Astrocyte (in vitro differentiated cells and primary cell): Measurements from ENCODE around the gene GPX4. TPM values are rescaled to one million over a fixed set of nuclear protein-coding genes. Genes with fewer than 3 reads are reported as not detected.

Experiments used
- DNase-seq: peaks from one replicate; pipeline ENCODE4 v3.0.0-alpha.2; 2010; ENCODE audit warnings: low read depth
- FAIRE-seq: peaks from 2 replicates; lab custom pipeline; 2011; peaks lifted over from hg19 to GRCh38; lab: Jason Lieb, UNC
- H2AFZ ChIP-seq: 2 replicates; pipeline ENCODE4 v1.6.0; 2012; ENCODE audit warnings: low read depth, low read length, inconsistent platforms
- H3K27ac ChIP-seq: 2 replicates; pipeline ENCODE4 v1.5.1; 2011; ENCODE audit warnings: low read depth, low read length, inconsistent platforms
- H3K27me3 ChIP-seq: 2 replicates; pipeline ENCODE4 v1.6.0; 2011; ENCODE audit warnings: low read length, inconsistent platforms; ENCODE audit not compliant: insufficient read depth
- H3K36me3 ChIP-seq: 2 replicates; pipeline ENCODE4 v1.5.1; 2011; ENCODE audit warnings: low read length, inconsistent platforms; ENCODE audit not compliant: insufficient read depth
- H3K4me1 ChIP-seq: 2 replicates; pipeline ENCODE4 v1.5.1; 2011; ENCODE audit warnings: low read length, inconsistent platforms; ENCODE audit not compliant: insufficient read depth
- H3K4me2 ChIP-seq: 2 replicates; pipeline ENCODE4 v1.6.0; 2012; ENCODE audit warnings: low read length, inconsistent platforms
- H3K4me3 ChIP-seq: 2 replicates; pipeline ENCODE4 v1.5.1; 2011; ENCODE audit warnings: low read depth, mild to moderate bottlenecking, low read length, inconsistent platforms; ENCODE audit not compliant: insufficient read depth
- H3K79me2 ChIP-seq: 2 replicates; pipeline ENCODE4 v1.6.0; 2012; ENCODE audit warnings: mild to moderate bottlenecking, low read length, inconsistent platforms; ENCODE audit not compliant: insufficient read depth
- H3K9ac ChIP-seq: 2 replicates; pipeline ENCODE4 v1.6.0; 2012; ENCODE audit warnings: mild to moderate bottlenecking, low read length, inconsistent platforms
- H3K9me3 ChIP-seq: 2 replicates; pipeline ENCODE4 v1.5.1; 2012; ENCODE audit warnings: low read depth, mild to moderate bottlenecking, low read length, inconsistent platforms; ENCODE audit not compliant: insufficient read depth
- H4K20me1 ChIP-seq: 2 replicates; pipeline ENCODE4 v1.6.0; 2012; ENCODE audit warnings: low read length, inconsistent platforms; ENCODE audit not compliant: insufficient read depth
- H3K27ac Mint-ChIP-seq: one replicate; pipeline ENCODE4 v1.8.0; 2021; ENCODE audit warnings: mild to moderate bottlenecking, mixed read lengths; ENCODE audit not compliant: unreplicated experiment
- H3K27me3 Mint-ChIP-seq: one replicate; pipeline ENCODE4 v1.8.0; 2021; ENCODE audit warnings: low read depth, mixed read lengths; ENCODE audit not compliant: unreplicated experiment
- H3K36me3 Mint-ChIP-seq: one replicate; pipeline ENCODE4 v1.8.0; 2021; ENCODE audit warnings: low read depth, mixed read lengths; ENCODE audit not compliant: unreplicated experiment
- H3K4me1 Mint-ChIP-seq: one replicate; pipeline ENCODE4 v1.8.0; 2021; ENCODE audit warnings: low read depth, mixed read lengths; ENCODE audit not compliant: unreplicated experiment
- H3K4me3 Mint-ChIP-seq: one replicate; pipeline ENCODE4 v1.8.0; 2021; ENCODE audit warnings: mild to moderate bottlenecking, moderate library complexity, mixed read lengths; ENCODE audit not compliant: unreplicated experiment
- H3K9me3 Mint-ChIP-seq: one replicate; pipeline ENCODE4 v1.8.0; 2021; ENCODE audit warnings: mild to moderate bottlenecking, mixed read lengths; ENCODE audit not compliant: unreplicated experiment
- EZH2 ChIP-seq: IDR thresholded peaks from 2 replicates; pipeline ENCODE4 v1.6.1; 2012; ENCODE audit warnings: mild to moderate bottlenecking, low read length, inconsistent platforms; ENCODE audit not compliant: insufficient read depth
- total RNA-seq: library from RNA; stranded (reverse); gene quantifications from 2 replicates; pipeline ENCODE4 v1.2.1, GENCODE V29; 2021
- TF ChIP-seq, protein P1 (sequence below): IDR thresholded peaks from 2 replicates; pipeline ENCODE4 v1.5.1; 2011; ENCODE audit warnings: low read depth, mild to moderate bottlenecking, inconsistent platforms, low read length, moderate library complexity; ENCODE audit not compliant: insufficient read depth

GPX4 gene
- total RNA-seq, 1 donor from 2014 or later, result 325 TPM

DNA sequence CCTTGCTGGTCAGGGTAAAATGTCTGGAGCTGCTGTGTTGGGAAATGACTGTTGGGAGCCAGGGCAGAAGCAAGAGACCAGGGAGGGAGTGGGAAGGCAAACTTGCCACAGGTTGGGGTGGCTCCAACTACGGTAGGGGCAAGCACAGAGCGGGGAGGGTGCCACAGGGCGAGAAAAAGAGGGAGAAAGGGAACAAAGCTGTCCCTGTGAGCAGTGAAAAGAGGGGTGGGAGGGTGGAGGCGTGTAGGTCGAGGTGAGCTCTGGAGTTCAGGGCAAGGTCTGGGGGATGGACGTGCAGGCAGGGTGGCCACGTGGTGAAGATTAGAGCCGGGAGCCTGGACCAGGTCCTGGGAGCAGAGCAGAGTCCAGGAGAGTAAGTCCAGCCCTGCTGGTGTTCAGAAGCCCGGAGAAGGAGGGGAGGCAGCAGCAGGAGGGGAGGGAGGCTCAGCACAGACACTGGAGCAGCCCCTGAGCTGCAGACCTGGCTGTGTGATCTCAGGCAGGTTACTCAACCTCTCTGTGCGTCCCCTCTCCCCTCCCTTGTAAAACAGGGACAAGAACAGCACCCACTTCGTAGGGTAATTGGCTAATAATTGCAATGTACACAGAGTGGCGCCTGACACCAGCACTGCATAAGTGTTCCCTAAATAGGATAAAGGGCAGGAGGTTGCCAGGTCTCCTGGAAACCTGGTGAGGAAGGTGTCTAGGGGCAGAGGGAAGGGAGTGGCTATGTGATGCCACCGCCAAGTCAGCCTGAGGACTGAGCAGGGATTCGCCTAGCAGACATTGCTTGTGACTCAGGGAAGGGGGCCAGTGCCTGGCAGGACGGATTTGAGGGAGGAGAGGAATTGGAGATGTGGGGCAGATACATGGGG is 5.4 kb upstream of the GPX4 start:
- Mint-ChIP-seq H3K4me3 (peak overlapping the region; percentile 55), H3K9me3 (peaks cover 4% of the 10 kb centered on the region), H3K4me1 (peaks cover 17% of the 10 kb centered on the region), H3K27me3 (no peaks in the 10 kb centered on the region), H3K27ac (peak overlapping the region; percentile 75), H3K36me3 (peaks cover 7% of the 10 kb centered on the region)
- no peak overlapping the region for H2AFZ ChIP-seq
- no peaks in the 10 kb centered on the region for H3K27me3 ChIP-seq
- peaks cover 14% of the 10 kb centered on the region for H4K20me1 ChIP-seq
- no peak for DNase-seq
- H3K36me3 ChIP-seq, result no peaks in the 10 kb centered on the region
- TF ChIP-seq, protein P1, sequence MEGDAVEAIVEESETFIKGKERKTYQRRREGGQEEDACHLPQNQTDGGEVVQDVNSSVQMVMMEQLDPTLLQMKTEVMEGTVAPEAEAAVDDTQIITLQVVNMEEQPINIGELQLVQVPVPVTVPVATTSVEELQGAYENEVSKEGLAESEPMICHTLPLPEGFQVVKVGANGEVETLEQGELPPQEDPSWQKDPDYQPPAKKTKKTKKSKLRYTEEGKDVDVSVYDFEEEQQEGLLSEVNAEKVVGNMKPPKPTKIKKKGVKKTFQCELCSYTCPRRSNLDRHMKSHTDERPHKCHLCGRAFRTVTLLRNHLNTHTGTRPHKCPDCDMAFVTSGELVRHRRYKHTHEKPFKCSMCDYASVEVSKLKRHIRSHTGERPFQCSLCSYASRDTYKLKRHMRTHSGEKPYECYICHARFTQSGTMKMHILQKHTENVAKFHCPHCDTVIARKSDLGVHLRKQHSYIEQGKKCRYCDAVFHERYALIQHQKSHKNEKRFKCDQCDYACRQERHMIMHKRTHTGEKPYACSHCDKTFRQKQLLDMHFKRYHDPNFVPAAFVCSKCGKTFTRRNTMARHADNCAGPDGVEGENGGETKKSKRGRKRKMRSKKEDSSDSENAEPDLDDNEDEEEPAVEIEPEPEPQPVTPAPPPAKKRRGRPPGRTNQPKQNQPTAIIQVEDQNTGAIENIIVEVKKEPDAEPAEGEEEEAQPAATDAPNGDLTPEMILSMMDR, result no peak
- no peak for TF ChIP-seq EZH2
- H3K9ac ChIP-seq, result peak overlapping the region; percentile 27
- H3K4me3 ChIP-seq, result no peak overlapping the region
- FAIRE-seq, result no peak
- H3K79me2 ChIP-seq, result peaks cover 18% of the 10 kb centered on the region
- no peak overlapping the region for H3K4me2 ChIP-seq
- H3K9me3 ChIP-seq, result no peaks in the 10 kb centered on the region
- H3K4me1 ChIP-seq, result peaks cover 46% of the 10 kb centered on the region
- peak overlapping the region; percentile 58 for H3K27ac ChIP-seq

DNA sequence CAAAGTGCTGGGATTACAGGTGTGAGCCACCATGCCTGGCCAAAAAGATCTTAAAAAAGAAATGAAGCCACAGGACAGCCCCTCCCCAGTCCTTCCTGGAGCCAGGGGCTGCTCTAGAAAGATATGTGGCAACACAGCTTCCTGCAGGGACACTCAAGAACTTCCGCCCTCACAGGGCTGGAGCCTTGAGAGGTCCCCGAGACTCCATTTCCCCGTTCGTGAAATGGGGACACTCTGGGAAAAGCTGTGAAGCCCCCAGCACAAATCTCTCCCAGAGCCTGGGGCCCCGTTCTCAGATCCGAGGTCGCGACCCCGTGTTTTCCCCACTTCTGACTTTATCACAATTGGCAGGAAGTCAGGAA is 2.5 kb upstream of the GPX4 start:
- peak overlapping the region; percentile 75 for H3K4me2 ChIP-seq
- Mint-ChIP-seq H3K27me3 (no peaks in the 10 kb centered on the region), H3K4me3 (no peak overlapping the region)

More for the DNA sequence above, 2.5 kb upstream of the GPX4 start:
- no peaks in the 10 kb centered on the region for H3K27me3 ChIP-seq
- H3K36me3 ChIP-seq, result no peaks in the 10 kb centered on the region
- no peak overlapping the region for H3K27ac Mint-ChIP-seq
- peak overlapping the region; percentile 88 for H3K27ac ChIP-seq
- DNase-seq, result no peak
- TF ChIP-seq, protein P1, result no peak
- TF ChIP-seq EZH2, result no peak
- no peaks in the 10 kb centered on the region for H3K9me3 ChIP-seq
- no peak overlapping the region for H2AFZ ChIP-seq
- peak overlapping the region; percentile 70 for H3K9ac ChIP-seq
- peaks cover 17% of the 10 kb centered on the region for H3K79me2 ChIP-seq
- FAIRE-seq, result no peak
- H3K4me3 ChIP-seq, result no peak overlapping the region
- peaks cover 4% of the 10 kb centered on the region for H3K36me3 Mint-ChIP-seq
- H3K4me1 Mint-ChIP-seq, result peaks cover 11% of the 10 kb centered on the region
- peaks cover 47% of the 10 kb centered on the region for H3K4me1 ChIP-seq
- peaks cover 14% of the 10 kb centered on the region for H4K20me1 ChIP-seq
- H3K9me3 Mint-ChIP-seq, result peaks cover 4% of the 10 kb centered on the region
